GM23338 (cell line): Measurements from ENCODE around the gene TSC22D3. TPM values are rescaled to one million over a fixed set of nuclear protein-coding genes. Genes with fewer than 3 reads are reported as not detected.

ENCODE experiments used
- ATAC-seq: fragments of 200-7000 bp; cut with Tn5 transposase; 3 replicates; pipeline ENCODE4 v1.9.1; 2020
- DNase-seq: peaks from one replicate; pipeline ENCODE4 v3.0.0-alpha.2; 2015; ENCODE audit warnings: low spot score
- H2AFZ ChIP-seq: fragments of 200-600 bp; sonication (generic); 2 replicates; pipeline ENCODE4 v1.8.0; 2016; ENCODE audit warnings: antibody characterized with exemption, mild to moderate bottlenecking, moderate library complexity
- H3F3A ChIP-seq: fragments of 200-600 bp; sonication (generic); replicated peaks from 2 replicates; pipeline ENCODE4 v1.8.0; 2017; ENCODE audit warnings: antibody characterized with exemption, mixed run types, low read depth
- H3K27ac ChIP-seq: fragments of 200-600 bp; sonication (generic); 2 replicates; pipeline ENCODE4 v1.6.1; 2016; ENCODE audit warnings: low read depth
- H3K27me3 ChIP-seq: fragments of 200-600 bp; sonication (generic); 2 replicates; pipeline ENCODE4 v1.8.0; 2016; ENCODE audit warnings: mild to moderate bottlenecking, mixed run types, moderate library complexity; ENCODE audit not compliant: insufficient read depth
- H3K36me3 ChIP-seq: fragments of 200-600 bp; sonication (generic); 2 replicates; pipeline ENCODE4 v1.8.0; 2016; ENCODE audit warnings: mild to moderate bottlenecking; ENCODE audit not compliant: insufficient read depth
- H3K4me1 ChIP-seq: fragments of 200-600 bp; sonication (generic); 2 replicates; pipeline ENCODE4 v1.8.0; 2016; ENCODE audit warnings: mild to moderate bottlenecking, moderate library complexity; ENCODE audit not compliant: insufficient read depth
- H3K4me2 ChIP-seq: fragments of 200-600 bp; sonication (generic); 2 replicates; pipeline ENCODE4 v1.7.1; 2017; ENCODE audit warnings: mixed run types
- H3K4me3 ChIP-seq: fragments of 200-600 bp; sonication (generic); 2 replicates; pipeline ENCODE4 v1.6.1; 2016; ENCODE audit warnings: mixed run types
- H3K79me2 ChIP-seq: fragments of 200-600 bp; sonication (generic); replicated peaks from 2 replicates; pipeline ENCODE4 v1.8.0; 2017; ENCODE audit warnings: mild to moderate bottlenecking; ENCODE audit not compliant: insufficient read depth
- H3K9me2 ChIP-seq: fragments of 200-600 bp; sonication (generic); 2 replicates; pipeline ENCODE4 v1.8.0; 2017; ENCODE audit not compliant: insufficient read depth
- H4K20me1 ChIP-seq: fragments of 200-600 bp; sonication (generic); replicated peaks from 2 replicates; pipeline ENCODE4 v1.8.0; 2017; ENCODE audit warnings: mild to moderate bottlenecking; ENCODE audit not compliant: insufficient read depth
- H3K27ac Mint-ChIP-seq: 2 replicates; pipeline ENCODE4 v1.8.0; 2020; ENCODE audit warnings: inconsistent platforms, mild to moderate bottlenecking, moderate library complexity, mixed read lengths
- H3K27me3 Mint-ChIP-seq: 3 replicates; pipeline ENCODE4 v1.8.0; 2022; ENCODE audit warnings: low read depth, mild to moderate bottlenecking, moderate library complexity, mixed read lengths, inconsistent platforms; ENCODE audit not compliant: insufficient read depth, poor library complexity
- H3K36me3 Mint-ChIP-seq: 3 replicates; pipeline ENCODE4 v1.8.0; 2021; ENCODE audit warnings: low read depth, mild to moderate bottlenecking, inconsistent platforms, moderate library complexity, mixed read lengths
- H3K4me1 Mint-ChIP-seq: 3 replicates; pipeline ENCODE4 v1.8.0; 2020; ENCODE audit warnings: mild to moderate bottlenecking, inconsistent platforms, mixed read lengths
- H3K4me3 Mint-ChIP-seq: 3 replicates; pipeline ENCODE4 v1.8.0; 2021; ENCODE audit warnings: moderate library complexity, mild to moderate bottlenecking, inconsistent platforms, mixed read lengths
- H3K9me3 Mint-ChIP-seq: 3 replicates; pipeline ENCODE4 v1.8.0; 2020; ENCODE audit warnings: moderate library complexity, mild to moderate bottlenecking, inconsistent platforms, mixed read lengths
- CREB1 ChIP-seq: fragments of 250-450 bp; sonication (Bioruptor Pico); IDR thresholded peaks from 2 replicates; pipeline ENCODE4 v1.5.0; 2020; ENCODE audit warnings: low read depth, mild to moderate bottlenecking, moderate library complexity
- CTCF ChIP-seq, 2 experiments: fragments of 200-600 bp in 1 of 2; sonication (generic) in 1 of 2; conservative IDR thresholded peaks; 2 replicates each; pipeline versions ENCODE4 v1.5.1 to v1.6.1; 2016 to 2017; ENCODE audit warnings: antibody characterized with exemption in 2 of 2, low read depth in 2 of 2, mild to moderate bottlenecking in 2 of 2, moderate library complexity in 1 of 2
- ETS1 ChIP-seq: IDR thresholded peaks from 2 replicates; pipeline ENCODE4 v1.6.1; 2016; ENCODE audit warnings: antibody characterized with exemption
- EZH2 ChIP-seq: fragments of 200-600 bp; sonication (generic); IDR thresholded peaks from one replicate; pipeline ENCODE4 v1.8.0; 2017; ENCODE audit warnings: antibody characterized with exemption, mild to moderate bottlenecking, low read depth; ENCODE audit not compliant: unreplicated experiment
- JUNB ChIP-seq: IDR thresholded peaks from one replicate; pipeline ENCODE4 v1.6.1; 2016; ENCODE audit warnings: antibody characterized with exemption; ENCODE audit not compliant: unreplicated experiment
- POLR2AphosphoS5 ChIP-seq: IDR thresholded peaks from 2 replicates; pipeline ENCODE4 v1.6.1; 2016; ENCODE audit warnings: antibody characterized with exemption, low read depth
- REST ChIP-seq: IDR thresholded peaks from one replicate; pipeline ENCODE4 v1.6.1; 2018; ENCODE audit warnings: antibody characterized with exemption; ENCODE audit not compliant: unreplicated experiment
- STAT1 ChIP-seq: IDR thresholded peaks from one replicate; pipeline ENCODE4 v1.6.1; 2016; ENCODE audit warnings: antibody characterized with exemption; ENCODE audit not compliant: unreplicated experiment
- ZNF114 ChIP-seq: fragments of 250-450 bp; sonication (Bioruptor Pico); IDR thresholded peaks from 2 replicates; pipeline ENCODE4 v1.5.0; 2020; ENCODE audit warnings: mild to moderate bottlenecking, moderate library complexity
- ZNF331 ChIP-seq: fragments of 250-450 bp; sonication (Bioruptor Pico); IDR thresholded peaks from 2 replicates; pipeline ENCODE4 v1.5.0; 2020; ENCODE audit warnings: low read depth, mild to moderate bottlenecking, moderate library complexity
- long read RNA-seq: library from polyadenylated mRNA; unstranded; transcript quantifications from one replicate; pipeline ENCODE4 v2.0.0, GENCODE V29; 2020; ENCODE audit not compliant: unreplicated experiment
- polyA plus RNA-seq: library from polyadenylated mRNA; unstranded; fragments of >200 nt; fragmentation: Nextera tagmentation; extraction: Ambion mirVana; gene quantifications from 2 replicates; pipeline ENCODE4 v1.2.1, GENCODE V29; 2016
- total RNA-seq: library from RNA; depleted of rRNA; stranded (reverse); fragments of >200 nt; shearing (Covaris generic); gene quantifications from 2 replicates; pipeline ENCODE4 v1.2.3, GENCODE V29; 2014; rRNA removed

The TSC22D3 gene
- total RNA-seq (10.9 and 20.0 TPM in 2 replicates), polyA plus RNA-seq (10.2 and 12.6 TPM in 2 replicates)
- long read RNA-seq, transcript TSC22D3-205 (3 exons, 1,812 nt), result minor isoform, 6 of 44 reads
- long read RNA-seq, transcript TSC22D3-206 (3 exons, 2,027 nt), result major isoform, 32 of 44 reads
- long read RNA-seq, partial matches to known transcripts, result 0 of 44 reads
- long read RNA-seq, other reads (novel, unspliced or antisense), result 4 of 44 reads

GRCh38 chrX:107775734-107776511, at the start of gene TSC22D3:
TSC22D3 (minus strand) TSS chrX:107775787; CDS start chrX:107775419, 368 bp downstream.
- Histone ChIP-seq H3F3A (no peaks in the 10 kb centered on the region), H3K4me2 (peak within 1 kb of the TSS; percentile 83), H4K20me1 (no peaks in the 10 kb centered on the region), H3K27me3 (peaks cover 37% of the 10 kb centered on the region), H3K79me2 (no peaks in the 10 kb centered on the region), H3K4me3 (peak within 1 kb of the TSS; percentile 60), H3K36me3 (no peaks in the 10 kb centered on the region), H3K9me2 (no peaks in the 10 kb centered on the region), H3K4me1 (peaks cover 31% of the 10 kb centered on the region), H2AFZ (peak within 1 kb of the TSS; percentile 80), H3K27ac (no peak within 1 kb of the TSS)
- peak within 1 kb of the TSS; percentile 71 for H3K4me3 Mint-ChIP-seq
- no peaks in the 10 kb centered on the region for H3K9me3 Mint-ChIP-seq
- DNase-seq, result peak; percentile 75
- no peak for TF ChIP-seq ETS1
- TF ChIP-seq STAT1, result no peak
- no peak for TF ChIP-seq REST
- no peak for TF ChIP-seq ZNF331 (CRISPR knock-in tag)
- TF ChIP-seq EZH2, result no peak
- no peak for TF ChIP-seq POLR2AphosphoS5
- TF ChIP-seq CREB1 (CRISPR knock-in tag), result no peak
- H3K36me3 Mint-ChIP-seq, result no peaks in the 10 kb centered on the region
- peaks cover 28% of the 10 kb centered on the region for H3K4me1 Mint-ChIP-seq
- H3K27me3 Mint-ChIP-seq, result peaks cover 30% of the 10 kb centered on the region
- ATAC-seq, result peak; percentile 76
- H3K27ac Mint-ChIP-seq, result no peak within 1 kb of the TSS

- H3K4me3 Mint-ChIP-seq, result no peak overlapping the region
- H3K27me3 Mint-ChIP-seq, result peaks cover 23% of the 10 kb centered on the region
- peaks cover 2% of the 10 kb centered on the region; the same call in 1 of the 3 replicates for H3K36me3 Mint-ChIP-seq
- Histone ChIP-seq H3K36me3 (no peaks in the 10 kb centered on the region), H3K4me1 (no peaks in the 10 kb centered on the region), H4K20me1 (no peaks in the 10 kb centered on the region), H3K4me3 (no peak overlapping the region), H3K9me2 (no peaks in the 10 kb centered on the region), H3K4me2 (no peak overlapping the region), H3K27me3 (peaks cover 36% of the 10 kb centered on the region), H3F3A (no peaks in the 10 kb centered on the region), H3K27ac (no peak overlapping the region), H2AFZ (no peak overlapping the region), H3K79me2 (no peaks in the 10 kb centered on the region)
- peaks cover 16% of the 10 kb centered on the region for H3K9me3 Mint-ChIP-seq
- DNase-seq (no peak), ATAC-seq (no peak)
- H3K4me1 Mint-ChIP-seq, result peaks cover 13% of the 10 kb centered on the region; the same call in 2 of the 3 replicates
- H3K27ac Mint-ChIP-seq, result no peak overlapping the region
- TF ChIP-seq CREB1 (CRISPR knock-in tag), result no peak
- TF ChIP-seq REST, result no peak
- no peak for TF ChIP-seq POLR2AphosphoS5
- no peak for TF ChIP-seq JUNB
- no peak for TF ChIP-seq ZNF114 (CRISPR knock-in tag)
- TF ChIP-seq CTCF (conservative IDR thresholded peaks at IDR 0.05; ENCODE audit: low read depth in 2 of 2), result no peak
- TF ChIP-seq EZH2, result no peak
Observed at GRCh38 chrX:107823456-107823855, 47.9 kb upstream of the TSC22D3 start.
